HCT116 (cell line): ENCODE data around the gene MOB2. TPM values are rescaled to one million over a fixed set of nuclear protein-coding genes. Genes with fewer than 3 reads are reported as not detected.

ENCODE experiments used
- ATAC-seq: fragments of 200-7000 bp; cut with Tn5 transposase; 2 replicates; pipeline ENCODE4 v1.9.1; 2020; ENCODE audit warnings: mild to moderate bottlenecking, moderate library complexity
- BruUV-seq: library from RNA; stranded (reverse); fragments of 400-500 nt; replicated peaks from 2 replicates; lab custom pipeline; 2021; lab: Mats Ljungman, UMichigan
- CTCF ChIA-PET: fragments of 300-600 bp; sonication (Branson Sonifier 250); formaldehyde crosslinking; loops from one replicate; lab custom pipeline; 2021; ENCODE audit warnings: antibody characterized with exemption; lab: Charles Lee
- POLR2A ChIA-PET: fragments of 300-600, 350-600 bp; sonication (Branson Sonifier 250); formaldehyde crosslinking; loops from one replicate; lab custom pipeline; 2021; ENCODE audit warnings: antibody characterized with exemption; lab: Charles Lee
- RAD21 ChIA-PET, 2 experiments: fragments of 300-600 bp; sonication (Branson Sonifier 250); formaldehyde crosslinking; loops; one replicate each; lab custom pipeline; 2023; ENCODE audit warnings: low total read pairs in 2 of 2; ENCODE audit not compliant: uncharacterized antibody in 2 of 2, unreplicated experiment in 2 of 2, low non-redundant PET in 1 of 2; lab: Charles Lee
- DNase-seq: peaks from one replicate; pipeline ENCODE4 v3.0.0-alpha.2; 2010; ENCODE audit warnings: low read depth, low spot score
- H2AFZ ChIP-seq: fragments of 200-600 bp; shearing (Covaris generic), sonication (generic); 2 replicates; pipeline ENCODE4 v1.6.1; 2017; ENCODE audit warnings: low read depth, mixed run types, mixed read lengths, antibody characterized with exemption, low read length; ENCODE audit not compliant: poor library complexity, severe bottlenecking
- H3K27ac ChIP-seq: 2 replicates; pipeline ENCODE4 v1.5.1; 2012; ENCODE audit warnings: low read depth, low read length
- H3K27me3 ChIP-seq: fragments of 200-600 bp; sonication (generic); 2 replicates; pipeline ENCODE4 v1.6.1; 2016; ENCODE audit warnings: mixed run types, low read length, mixed read lengths; ENCODE audit not compliant: insufficient read depth
- H3K36me3 ChIP-seq, 2 experiments: fragments of 200-500 bp in 1 of 2; fragments of 200-600 bp in 1 of 2; sonication (Bioruptor generic) in 1 of 2; sonication (generic) in 1 of 2; 2 replicates each; pipeline versions ENCODE4 v1.5.1 to v1.6.1; 2014 to 2016; ENCODE audit warnings: low read length in 2 of 2, inconsistent platforms in 1 of 2, mixed read lengths in 1 of 2, mixed run types in 1 of 2; ENCODE audit not compliant: insufficient read depth in 2 of 2, control insufficient read depth in 1 of 2
- H3K4me1 ChIP-seq, 2 experiments: fragments of 200-600 bp in 1 of 2; sonication (generic) in 1 of 2; 2 replicates each; pipeline versions ENCODE4 v1.5.1 to v1.6.1; 2012 to 2017; ENCODE audit warnings: low read length in 2 of 2, inconsistent platforms in 1 of 2, mild to moderate bottlenecking in 1 of 2, mixed read lengths in 1 of 2, mixed run types in 1 of 2, moderate library complexity in 1 of 2; ENCODE audit not compliant: insufficient read depth in 2 of 2, control insufficient read depth in 1 of 2
- H3K4me2 ChIP-seq: fragments of 200-600 bp; sonication (generic); 2 replicates; pipeline ENCODE4 v1.6.1; 2017; ENCODE audit warnings: mixed run types, low read length, mixed read lengths
- H3K4me3 ChIP-seq, 2 experiments: fragments of 200-600 bp in 1 of 2; sonication (generic) in 1 of 2; replicated peaks in 1 of 2; 2 replicates each; pipeline ENCODE4 v1.5.1; 2011 to 2016; ENCODE audit warnings: low read length in 2 of 2, control low read depth in 1 of 2, low read depth in 1 of 2, mild to moderate bottlenecking in 1 of 2, mixed read lengths in 1 of 2, mixed run types in 1 of 2
- H3K79me2 ChIP-seq: fragments of 200-600 bp; sonication (generic); 2 replicates; pipeline ENCODE4 v1.6.1; 2017; ENCODE audit warnings: mild to moderate bottlenecking, mixed run types, low read length, moderate library complexity, mixed read lengths; ENCODE audit not compliant: insufficient read depth
- H3K9ac ChIP-seq: fragments of 200-600 bp; sonication (generic); 2 replicates; pipeline ENCODE4 v1.6.1; 2016; ENCODE audit warnings: low read length, mixed read lengths
- H3K9me2 ChIP-seq: fragments of 200-600 bp; sonication (generic), shearing (Covaris generic); 2 replicates; pipeline ENCODE4 v1.6.1; 2017; ENCODE audit warnings: mixed run types, mild to moderate bottlenecking, moderate library complexity; ENCODE audit not compliant: insufficient read depth
- H3K9me3 ChIP-seq, 2 experiments: fragments of 200-500 bp in 1 of 2; fragments of 200-600 bp in 1 of 2; sonication (Bioruptor generic) in 1 of 2; sonication (generic) in 1 of 2; 2 replicates each; pipeline ENCODE4 v1.6.1; 2014 to 2017; ENCODE audit warnings: low read length in 2 of 2, mixed read lengths in 2 of 2, inconsistent platforms in 1 of 2, low read depth in 1 of 2, mild to moderate bottlenecking in 1 of 2, mixed run types in 1 of 2, moderate library complexity in 1 of 2; ENCODE audit not compliant: control insufficient read depth in 1 of 2, insufficient read depth in 1 of 2
- H4K20me1 ChIP-seq: fragments of 200-600 bp; sonication (generic), shearing (Covaris generic); 2 replicates; pipeline ENCODE4 v1.6.1; 2017; ENCODE audit warnings: mixed run types, mild to moderate bottlenecking, moderate library complexity; ENCODE audit not compliant: insufficient read depth
- CEBPB ChIP-seq: IDR thresholded peaks from 2 replicates; pipeline ENCODE4 v1.6.1; 2012; ENCODE audit warnings: low read depth
- ELF1 ChIP-seq: IDR thresholded peaks from 2 replicates; pipeline ENCODE4 v1.6.1; 2012; ENCODE audit warnings: low read depth, borderline replicate concordance
- EZH2phosphoT487 ChIP-seq: fragments of 200-600 bp; IDR thresholded peaks from 2 replicates; pipeline ENCODE4 v1.6.1; 2018; ENCODE audit warnings: antibody characterized with exemption, borderline replicate concordance
- ZFX ChIP-seq: fragments of 450-650 bp; IDR thresholded peaks from 2 replicates; pipeline ENCODE4 v1.6.1; 2017
- intact Hi-C: fragments of 100-400 bp; cut with micrococcal nuclease; formaldehyde crosslinking; loops from 2 replicates; pipeline ENCODE4 v1.10.0; 2022
- total RNA-seq: library from RNA; stranded (reverse); gene quantifications from one replicate; pipeline ENCODE4 v1.2.1, GENCODE V29; 2021; ENCODE audit not compliant: unreplicated experiment
- TF ChIP-seq, protein P1 (sequence below): IDR thresholded peaks from 2 replicates; pipeline ENCODE4 v1.6.1; 2011; ENCODE audit warnings: mild to moderate bottlenecking, low read length, moderate library complexity; ENCODE audit not compliant: insufficient replicate concordance; ENCODE audit errors: extremely low read depth
- TF ChIP-seq, protein P2 (sequence below): IDR thresholded peaks from 2 replicates; pipeline ENCODE4 v1.6.1; 2012

Gene MOB2
- total RNA-seq, 1 experiment from 2014 or later, result 25.7 TPM

DNA sequence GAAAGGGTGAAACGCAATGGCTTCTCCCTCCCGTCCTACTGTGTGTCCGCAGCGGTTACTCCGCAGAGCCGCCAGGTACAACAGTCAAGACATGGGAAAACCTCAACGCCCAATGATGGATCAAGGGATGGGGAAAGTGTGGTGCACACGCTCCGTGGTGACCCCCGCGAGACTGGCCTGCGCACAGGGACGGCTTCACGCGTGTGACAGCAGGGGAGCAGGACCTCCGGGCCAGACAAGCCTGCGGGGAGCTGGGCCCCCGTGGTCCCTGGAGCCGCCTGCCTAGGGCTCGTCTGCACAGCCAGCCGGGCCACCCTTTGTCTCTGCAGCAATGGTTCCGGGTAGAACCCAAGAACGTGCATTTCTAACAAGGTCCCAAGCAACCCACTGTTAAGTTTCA is 31.7 kb upstream of the MOB2 start:
- no peak for TF ChIP-seq ELF1
- TF ChIP-seq CEBPB, result no peak
- TF ChIP-seq EZH2phosphoT487, result no peak
- TF ChIP-seq, protein P1, sequence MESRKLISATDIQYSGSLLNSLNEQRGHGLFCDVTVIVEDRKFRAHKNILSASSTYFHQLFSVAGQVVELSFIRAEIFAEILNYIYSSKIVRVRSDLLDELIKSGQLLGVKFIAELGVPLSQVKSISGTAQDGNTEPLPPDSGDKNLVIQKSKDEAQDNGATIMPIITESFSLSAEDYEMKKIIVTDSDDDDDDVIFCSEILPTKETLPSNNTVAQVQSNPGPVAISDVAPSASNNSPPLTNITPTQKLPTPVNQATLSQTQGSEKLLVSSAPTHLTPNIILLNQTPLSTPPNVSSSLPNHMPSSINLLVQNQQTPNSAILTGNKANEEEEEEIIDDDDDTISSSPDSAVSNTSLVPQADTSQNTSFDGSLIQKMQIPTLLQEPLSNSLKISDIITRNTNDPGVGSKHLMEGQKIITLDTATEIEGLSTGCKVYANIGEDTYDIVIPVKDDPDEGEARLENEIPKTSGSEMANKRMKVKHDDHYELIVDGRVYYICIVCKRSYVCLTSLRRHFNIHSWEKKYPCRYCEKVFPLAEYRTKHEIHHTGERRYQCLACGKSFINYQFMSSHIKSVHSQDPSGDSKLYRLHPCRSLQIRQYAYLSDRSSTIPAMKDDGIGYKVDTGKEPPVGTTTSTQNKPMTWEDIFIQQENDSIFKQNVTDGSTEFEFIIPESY, result no peak
- no peak for TF ChIP-seq ZFX
- TF ChIP-seq, protein P2, sequence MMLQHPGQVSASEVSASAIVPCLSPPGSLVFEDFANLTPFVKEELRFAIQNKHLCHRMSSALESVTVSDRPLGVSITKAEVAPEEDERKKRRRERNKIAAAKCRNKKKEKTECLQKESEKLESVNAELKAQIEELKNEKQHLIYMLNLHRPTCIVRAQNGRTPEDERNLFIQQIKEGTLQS, result no peak
- DNase-seq (no peak), ATAC-seq (no peak)
- H3K9ac ChIP-seq, result no peak overlapping the region
- BruUV-seq, result no TSS peak
- H4K20me1 ChIP-seq, result no peaks in the 10 kb centered on the region
- H3K79me2 ChIP-seq, result peaks cover 21% of the 10 kb centered on the region; the same call in 1 of the 2 replicates
- no peak overlapping the region for H3K4me2 ChIP-seq
- RAD21 ChIA-PET, result no interaction called here
- H2AFZ ChIP-seq, result no peak overlapping the region
- H3K4me3 ChIP-seq, result no peak overlapping the region
- intact Hi-C loops, result no loop called here
- CTCF ChIA-PET, result no interaction called here
- POLR2A ChIA-PET, result no interaction called here
- H3K36me3 ChIP-seq, result no peaks in the 10 kb centered on the region
- H3K9me2 ChIP-seq, result no peaks in the 10 kb centered on the region
- no peaks in the 10 kb centered on the region for H3K9me3 ChIP-seq
- peaks cover 0 to 6% of the 10 kb centered on the region in 2 experiments; a peak in 1 of 4 replicates for H3K4me1 ChIP-seq
- H3K27me3 ChIP-seq, result no peaks in the 10 kb centered on the region
- no peak overlapping the region for H3K27ac ChIP-seq
